Measurements from ENCODE around the gene MRAS.
"Not testable (repeated sequence)": the region's sequence is repeated elsewhere in the genome, so short reads cannot be mapped to it uniquely, and the experiment has no call there.

MRAS gene

DNA sequence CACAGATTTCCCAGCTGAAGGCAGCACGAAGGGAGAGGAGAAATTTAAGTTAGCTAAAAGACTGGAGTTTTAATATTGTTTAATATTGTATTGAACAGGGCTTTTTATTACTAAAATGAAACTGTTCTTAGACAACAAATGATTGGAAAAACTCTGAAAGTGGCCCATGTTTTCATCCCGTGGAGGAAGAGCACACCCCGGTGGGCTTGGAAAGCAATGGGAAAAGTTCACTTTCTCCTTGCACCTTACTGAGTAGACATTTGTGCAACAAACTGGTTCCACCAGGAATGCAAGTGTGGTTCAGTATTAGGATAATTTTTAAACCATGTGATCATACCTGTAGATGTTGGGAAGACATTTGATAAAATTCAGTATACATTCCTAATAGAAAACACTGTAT lies 77.8 kb downstream of the MRAS start:
- DNase-seq (ENCODE audit: low read depth), result no peak
- TF ChIP-seq, protein P1, sequence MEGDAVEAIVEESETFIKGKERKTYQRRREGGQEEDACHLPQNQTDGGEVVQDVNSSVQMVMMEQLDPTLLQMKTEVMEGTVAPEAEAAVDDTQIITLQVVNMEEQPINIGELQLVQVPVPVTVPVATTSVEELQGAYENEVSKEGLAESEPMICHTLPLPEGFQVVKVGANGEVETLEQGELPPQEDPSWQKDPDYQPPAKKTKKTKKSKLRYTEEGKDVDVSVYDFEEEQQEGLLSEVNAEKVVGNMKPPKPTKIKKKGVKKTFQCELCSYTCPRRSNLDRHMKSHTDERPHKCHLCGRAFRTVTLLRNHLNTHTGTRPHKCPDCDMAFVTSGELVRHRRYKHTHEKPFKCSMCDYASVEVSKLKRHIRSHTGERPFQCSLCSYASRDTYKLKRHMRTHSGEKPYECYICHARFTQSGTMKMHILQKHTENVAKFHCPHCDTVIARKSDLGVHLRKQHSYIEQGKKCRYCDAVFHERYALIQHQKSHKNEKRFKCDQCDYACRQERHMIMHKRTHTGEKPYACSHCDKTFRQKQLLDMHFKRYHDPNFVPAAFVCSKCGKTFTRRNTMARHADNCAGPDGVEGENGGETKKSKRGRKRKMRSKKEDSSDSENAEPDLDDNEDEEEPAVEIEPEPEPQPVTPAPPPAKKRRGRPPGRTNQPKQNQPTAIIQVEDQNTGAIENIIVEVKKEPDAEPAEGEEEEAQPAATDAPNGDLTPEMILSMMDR (IDR thresholded peaks at IDR 0.05; ENCODE audit: low read depth, low read length, missing control alignments), result peak; percentile 20
- no peak overlapping the region for H3K4me3 ChIP-seq (ENCODE audit: low read depth, low read length)

DNA sequence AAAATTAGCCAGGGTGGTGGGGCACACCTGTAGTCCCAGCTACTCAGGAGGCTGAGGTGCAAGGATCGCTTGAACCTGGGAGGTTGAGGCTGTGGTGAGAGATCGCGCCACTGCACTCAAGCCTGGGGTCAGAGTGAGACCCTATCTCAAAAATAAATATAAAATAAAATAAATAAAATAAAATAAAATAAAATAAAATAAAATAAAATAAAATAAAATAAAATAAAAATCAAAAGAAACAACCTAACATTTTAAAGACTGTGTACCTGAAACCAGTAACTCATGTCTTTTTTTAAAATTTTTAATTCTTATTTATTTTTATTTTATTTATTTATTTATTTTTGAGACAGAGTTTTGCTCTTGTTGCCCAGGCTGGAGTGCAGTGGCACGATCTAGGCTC lies 78.4 kb downstream of the MRAS start:
- not testable (repeated sequence) for H3K4me3 ChIP-seq (ENCODE audit: low read depth, low read length)

DNA sequence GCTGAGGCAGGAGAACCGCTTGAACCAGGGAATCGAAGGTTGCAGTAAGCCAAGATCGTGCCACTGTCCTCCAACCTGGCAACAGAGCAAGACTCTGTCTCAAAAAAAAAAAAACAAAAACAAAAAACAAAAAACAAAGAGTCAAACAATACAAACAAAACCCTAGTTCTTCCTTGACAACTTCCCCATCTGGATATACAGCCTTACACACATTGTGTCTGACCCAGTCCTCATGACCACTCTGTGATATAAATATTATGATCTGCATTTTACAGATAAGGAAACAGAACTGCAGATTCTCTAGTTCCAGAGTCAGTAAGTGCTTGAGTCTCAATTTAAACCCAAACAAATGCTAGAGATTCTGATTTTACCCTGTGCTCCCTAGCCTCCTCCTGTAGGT lies 81.3 kb downstream of the MRAS start:
- TF ChIP-seq, protein P1 (IDR thresholded peaks at IDR 0.05; ENCODE audit: low read depth, low read length, missing control alignments), result no peak
- H3K4me3 ChIP-seq (ENCODE audit: low read depth, low read length), result no peak overlapping the region
- DNase-seq (ENCODE audit: low read depth), result no peak

More for the DNA sequence above, 78.4 kb downstream of the MRAS start:
- not testable (repeated sequence) for DNase-seq (ENCODE audit: low read depth)

DNA sequence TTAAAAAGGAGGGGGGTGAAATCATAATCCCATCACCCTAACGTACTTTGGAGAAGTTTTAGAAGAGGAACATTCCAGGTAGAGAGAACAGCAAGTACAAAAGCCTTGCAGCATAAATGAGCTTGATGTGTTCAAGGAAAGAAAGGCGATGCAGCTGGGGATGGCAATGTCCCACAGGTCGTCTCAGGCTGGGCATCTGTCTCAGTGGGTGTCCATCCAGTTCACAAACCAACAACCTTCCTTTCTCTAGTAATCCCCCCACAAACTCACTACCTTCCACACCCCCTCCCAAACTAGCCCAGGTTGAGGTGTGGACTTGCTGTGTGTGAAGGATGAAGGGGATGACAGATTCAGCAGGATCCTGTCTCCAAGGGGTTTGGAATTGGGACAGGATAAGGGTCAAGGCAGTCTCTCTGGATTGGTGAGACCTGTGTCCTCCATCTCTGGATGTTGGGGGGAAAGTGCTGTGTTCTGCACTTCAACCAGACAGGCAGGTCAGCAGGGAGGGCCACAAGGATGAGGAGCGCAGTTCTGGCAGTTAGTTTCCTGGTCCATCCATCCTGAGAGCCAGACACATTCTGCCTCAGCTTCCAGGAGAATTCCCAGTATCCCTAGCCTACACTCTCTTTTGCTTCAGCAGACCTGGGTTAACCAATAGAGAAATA lies 84.3 kb downstream of the MRAS start:
- no peak overlapping the region for H3K4me3 ChIP-seq (ENCODE audit: low read depth, low read length)
- TF ChIP-seq, protein P1 (IDR thresholded peaks at IDR 0.05; ENCODE audit: low read depth, low read length, missing control alignments), result no peak
- DNase-seq (ENCODE audit: low read depth), result no peak

DNA sequence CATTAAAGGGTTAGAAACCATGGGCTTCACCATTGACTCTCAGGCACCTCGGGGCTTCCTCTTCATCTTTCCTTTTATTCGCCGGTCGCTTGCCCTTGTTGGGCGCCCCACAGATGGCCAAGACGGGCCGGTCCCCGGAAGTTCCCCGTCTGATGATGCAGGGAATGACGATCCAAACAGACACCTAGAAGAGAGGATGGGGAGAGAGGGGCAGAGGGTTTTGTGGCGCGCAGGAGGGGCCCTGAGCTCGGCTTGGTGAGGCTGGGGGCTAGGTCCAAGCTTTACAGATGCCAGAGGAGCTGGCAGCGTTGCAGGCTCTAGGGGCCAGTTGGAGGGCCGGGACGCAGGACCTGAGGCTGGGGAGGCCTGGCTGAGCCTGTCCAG lies 85.5 kb downstream of the MRAS start:
- no peak overlapping the region for H3K4me3 ChIP-seq (ENCODE audit: low read depth, low read length)
- TF ChIP-seq, protein P1 (IDR thresholded peaks at IDR 0.05; ENCODE audit: low read depth, low read length, missing control alignments), result no peak
- DNase-seq (ENCODE audit: low read depth), result no peak

DNA sequence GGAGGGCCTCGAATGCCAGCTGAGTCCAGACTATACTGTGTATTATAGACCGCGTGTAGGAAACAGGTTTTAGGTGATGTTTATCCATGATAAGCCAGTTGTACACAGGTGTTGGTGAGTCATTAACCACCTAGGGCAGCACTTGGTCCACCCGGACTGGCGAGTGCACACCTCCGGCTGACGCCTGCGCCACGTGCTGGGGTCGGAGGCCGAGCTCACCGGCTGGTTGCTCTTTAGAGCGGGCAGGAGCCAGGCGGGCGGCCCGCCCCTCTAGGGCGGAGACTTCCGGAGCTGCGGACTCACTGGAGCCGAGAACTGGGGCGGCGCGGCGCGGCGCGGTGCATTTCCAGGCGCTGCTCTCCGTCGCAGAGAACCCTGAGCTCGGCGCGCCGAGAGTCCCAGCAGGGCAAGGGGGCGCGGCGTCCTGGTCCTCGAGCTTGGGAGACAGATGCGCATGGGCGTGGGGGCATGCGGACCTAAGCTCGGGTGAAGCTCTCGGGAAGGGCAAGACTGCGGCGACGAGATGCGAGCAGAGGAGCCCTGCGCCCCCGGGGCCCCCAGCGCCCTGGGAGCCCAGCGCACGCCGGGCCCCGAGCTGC lies 86.0 kb downstream of the MRAS start, which contains the start of gene ESYT3:
Gene ESYT3 (plus strand): TSS at position 341 of the 599 bp plus-strand sequence. CDS start 183 bp downstream, at position 524.
- no peak within 1 kb of the TSS; the same call in 1 of the 2 replicates for H3K4me3 ChIP-seq (ENCODE audit: low read depth, low read length)
- no peak for DNase-seq (ENCODE audit: low read depth)
- TF ChIP-seq, protein P1 (IDR thresholded peaks at IDR 0.05; ENCODE audit: low read depth, low read length, missing control alignments), result no peak

DNA sequence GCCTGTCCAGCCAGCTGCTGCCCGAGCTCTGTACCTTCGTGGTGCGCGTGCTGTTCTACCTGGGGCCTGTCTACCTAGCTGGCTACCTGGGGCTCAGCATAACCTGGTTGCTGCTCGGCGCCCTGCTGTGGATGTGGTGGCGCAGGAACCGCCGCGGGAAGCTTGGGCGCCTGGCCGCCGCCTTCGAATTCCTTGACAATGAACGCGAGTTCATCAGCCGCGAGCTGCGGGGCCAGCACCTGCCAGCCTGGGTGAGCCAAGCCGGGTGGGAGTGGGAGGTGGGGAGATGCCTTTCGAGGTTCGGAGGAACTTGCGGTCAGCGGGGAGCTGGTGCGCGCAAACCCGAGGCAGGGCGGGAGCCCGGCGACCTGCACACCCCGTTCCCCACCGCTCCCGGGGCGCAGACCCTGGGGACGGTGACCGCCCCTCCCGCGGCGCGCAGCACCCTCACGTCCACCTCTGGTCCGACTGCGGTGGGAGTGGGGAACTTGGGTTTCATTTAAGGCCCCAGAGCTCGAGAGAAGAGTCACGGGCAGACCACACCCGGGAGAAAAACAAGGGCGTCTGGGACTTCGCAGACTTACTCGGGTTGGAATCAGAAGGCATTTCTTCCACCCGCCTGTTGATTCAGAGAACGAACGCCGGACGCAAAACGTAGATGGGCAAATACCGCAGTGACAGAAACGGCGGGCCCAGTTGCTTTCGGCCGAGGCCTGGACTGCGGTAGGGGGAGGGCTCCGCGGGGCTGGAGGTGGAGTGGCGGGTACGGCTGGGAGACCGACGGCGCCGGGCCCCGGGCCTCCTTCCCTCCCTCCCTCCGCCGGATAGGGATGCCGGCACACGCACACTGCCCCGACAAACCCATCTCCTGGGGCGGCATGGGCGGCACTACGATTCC lies 86.7 kb downstream of the MRAS start:
- no peak for DNase-seq (ENCODE audit: low read depth)
- TF ChIP-seq, protein P1 (IDR thresholded peaks at IDR 0.05; ENCODE audit: low read depth, low read length, missing control alignments), result no peak
- H3K4me3 ChIP-seq (ENCODE audit: low read depth, low read length), result no peak overlapping the region
